ENCODE data around the gene FBXO47.
A peak's percentile ranks its signal among the peaks of the same experiment; 100 is the strongest.
"Not testable (repeated sequence)": the region's sequence is repeated elsewhere in the genome, so short reads cannot be mapped to it uniquely, and the experiment has no call there.

FBXO47 gene

DNA sequence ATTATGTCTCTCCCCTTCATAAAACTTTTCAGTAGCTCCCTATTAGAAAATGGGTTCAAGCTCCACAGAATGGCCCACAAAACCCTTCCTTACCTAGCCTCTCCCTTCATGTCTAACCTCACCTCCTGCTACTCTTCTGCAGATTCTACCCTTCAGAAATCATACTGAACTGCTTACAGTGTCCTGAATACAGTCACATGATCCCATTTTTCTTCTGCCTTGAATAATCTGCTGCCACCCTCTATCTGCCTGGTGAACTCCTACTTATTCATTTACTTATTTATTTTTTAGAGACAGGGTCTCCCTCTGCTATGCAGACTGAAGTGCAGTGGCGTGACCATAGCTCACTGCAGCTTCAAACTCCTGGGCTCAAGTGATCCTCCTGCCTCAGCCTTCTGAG is 26.8 kb downstream of the FBXO47 start:
- in situ Hi-C loops (cut with HindIII; ENCODE audit: low sequenced_read_pairs) = no loop called here

DNA sequence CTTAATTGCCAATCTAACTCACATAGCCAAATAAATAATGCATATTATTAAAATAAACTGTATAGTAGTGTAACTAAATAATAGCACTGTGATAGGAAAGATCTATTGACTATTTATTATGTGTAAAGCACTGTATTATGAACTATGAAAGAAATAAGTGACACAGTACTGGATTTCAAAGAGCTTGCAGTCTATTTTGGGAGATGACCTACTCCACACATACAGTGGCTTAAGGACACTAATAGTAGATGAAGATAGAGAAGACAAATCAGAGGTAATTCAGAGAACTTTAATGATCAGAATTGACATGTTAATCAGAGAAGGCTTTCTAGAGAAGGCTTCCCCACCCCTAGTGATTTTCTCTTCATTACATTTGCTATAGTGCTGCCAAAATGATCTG is 27.2 kb downstream of the FBXO47 start:
- in situ Hi-C loops (cut with HindIII; ENCODE audit: low sequenced_read_pairs) = no loop called here
- no peak overlapping the region for H3K4me3 ChIP-seq (ENCODE audit: low read depth, low read length)
- TF ChIP-seq, protein P1, sequence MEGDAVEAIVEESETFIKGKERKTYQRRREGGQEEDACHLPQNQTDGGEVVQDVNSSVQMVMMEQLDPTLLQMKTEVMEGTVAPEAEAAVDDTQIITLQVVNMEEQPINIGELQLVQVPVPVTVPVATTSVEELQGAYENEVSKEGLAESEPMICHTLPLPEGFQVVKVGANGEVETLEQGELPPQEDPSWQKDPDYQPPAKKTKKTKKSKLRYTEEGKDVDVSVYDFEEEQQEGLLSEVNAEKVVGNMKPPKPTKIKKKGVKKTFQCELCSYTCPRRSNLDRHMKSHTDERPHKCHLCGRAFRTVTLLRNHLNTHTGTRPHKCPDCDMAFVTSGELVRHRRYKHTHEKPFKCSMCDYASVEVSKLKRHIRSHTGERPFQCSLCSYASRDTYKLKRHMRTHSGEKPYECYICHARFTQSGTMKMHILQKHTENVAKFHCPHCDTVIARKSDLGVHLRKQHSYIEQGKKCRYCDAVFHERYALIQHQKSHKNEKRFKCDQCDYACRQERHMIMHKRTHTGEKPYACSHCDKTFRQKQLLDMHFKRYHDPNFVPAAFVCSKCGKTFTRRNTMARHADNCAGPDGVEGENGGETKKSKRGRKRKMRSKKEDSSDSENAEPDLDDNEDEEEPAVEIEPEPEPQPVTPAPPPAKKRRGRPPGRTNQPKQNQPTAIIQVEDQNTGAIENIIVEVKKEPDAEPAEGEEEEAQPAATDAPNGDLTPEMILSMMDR (IDR thresholded peaks at IDR 0.05; ENCODE audit: low read depth, low read length) = no peak
- DNase-seq (ENCODE audit: low read depth, low spot score) = no peak

More for the DNA sequence above, 26.8 kb downstream of the FBXO47 start:
- TF ChIP-seq, protein P1 (IDR thresholded peaks at IDR 0.05; ENCODE audit: low read depth, low read length) = no peak
- no peak for DNase-seq (ENCODE audit: low read depth, low spot score)
- no peak overlapping the region for H3K4me3 ChIP-seq (ENCODE audit: low read depth, low read length)

DNA sequence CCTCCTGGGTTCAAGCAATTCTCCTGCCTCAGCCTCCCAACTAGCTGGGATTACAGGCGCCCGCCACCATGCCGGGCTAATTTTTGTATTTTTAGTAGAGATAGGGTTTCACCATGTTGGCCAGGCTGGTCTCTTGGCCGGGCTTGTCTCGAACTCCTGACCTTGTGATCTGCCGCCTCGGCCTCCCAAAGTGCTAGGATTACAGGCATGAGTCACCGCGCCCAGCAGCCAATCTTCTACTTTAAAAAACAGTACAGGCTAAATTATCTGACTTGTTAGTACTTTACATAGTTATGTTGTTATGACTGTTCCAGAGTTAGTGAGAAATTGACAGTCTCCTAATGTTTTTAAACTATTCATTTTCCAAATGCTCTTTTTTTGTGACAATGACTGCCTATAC is 33.2 kb downstream of the FBXO47 start:
- H3K4me3 ChIP-seq (ENCODE audit: low read depth, low read length); in situ Hi-C loops (cut with HindIII; ENCODE audit: low sequenced_read_pairs); DNase-seq (ENCODE audit: low read depth, low spot score): not testable (repeated sequence)

DNA sequence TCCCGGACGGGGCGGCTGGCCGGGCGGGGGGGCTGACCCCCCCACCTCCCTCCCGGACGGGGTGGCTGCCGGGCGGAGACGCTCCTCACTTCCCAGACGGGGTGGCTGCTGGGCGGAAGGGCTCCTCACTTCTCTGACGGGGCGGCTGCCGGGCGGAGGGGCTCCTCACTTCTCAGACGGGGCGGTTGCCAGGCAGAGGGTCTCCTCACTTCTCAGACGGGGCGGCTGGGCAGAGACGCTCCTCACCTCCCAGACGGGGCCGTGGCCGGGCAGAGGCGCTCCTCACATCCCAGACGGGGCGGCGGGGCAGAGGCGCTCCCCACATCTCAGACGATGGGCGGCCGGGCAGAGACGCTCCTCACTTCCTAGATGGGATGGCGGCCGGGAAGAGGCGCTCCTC is 36.4 kb downstream of the FBXO47 start:
- in situ Hi-C loops (cut with HindIII; ENCODE audit: low sequenced_read_pairs); DNase-seq (ENCODE audit: low read depth, low spot score); H3K4me3 ChIP-seq (ENCODE audit: low read depth, low read length): not testable (repeated sequence)

DNA sequence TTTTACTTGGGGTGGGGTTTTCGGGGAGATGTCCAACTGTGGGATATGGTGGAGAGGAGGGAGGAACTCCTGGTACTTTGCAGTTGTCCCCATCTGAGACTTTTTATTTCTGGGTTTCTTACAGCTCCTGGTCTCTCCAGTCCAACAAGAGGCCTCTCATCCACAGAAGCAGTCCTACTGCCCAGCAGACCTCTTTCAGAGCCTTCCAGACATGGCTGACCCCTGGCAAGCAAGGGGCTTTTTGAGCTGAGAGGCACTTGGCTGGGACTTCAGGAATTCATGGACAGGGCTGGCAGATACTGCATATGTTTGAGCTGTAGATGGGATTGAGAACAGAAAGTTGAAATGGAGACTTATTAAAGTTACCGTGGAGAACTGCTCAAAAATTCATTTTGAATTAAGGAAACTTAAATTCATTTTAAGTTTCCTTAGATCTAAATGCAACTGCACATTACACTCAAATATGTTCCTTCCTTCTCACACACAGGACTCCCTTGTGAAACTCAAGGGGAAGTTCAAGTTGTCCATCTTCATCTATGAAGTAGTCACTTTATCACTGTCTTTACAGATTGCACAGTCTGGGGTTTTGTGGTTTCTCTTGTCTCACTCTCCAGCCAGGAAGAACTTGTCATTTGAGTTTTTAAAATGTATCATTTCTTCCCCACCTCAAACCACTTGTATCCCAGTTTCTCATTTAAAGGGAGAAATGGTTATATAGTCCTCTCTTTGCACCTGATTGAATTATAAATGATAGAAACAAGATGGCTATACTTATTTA is 40.7 kb downstream of the FBXO47 start:
- no peak overlapping the region for H3K4me3 ChIP-seq (ENCODE audit: low read depth, low read length)
- no peak for DNase-seq (ENCODE audit: low read depth, low spot score)
- TF ChIP-seq, protein P1 (IDR thresholded peaks at IDR 0.05; ENCODE audit: low read depth, low read length) = no peak
- in situ Hi-C loops (cut with HindIII; ENCODE audit: low sequenced_read_pairs) = no loop called here

GRCh38 chr17:38925263-38925995 is 41.8 kb downstream of the FBXO47 start, which contains the start of gene LASP1NB:
Gene LASP1NB, plus strand, starts transcription at chr17:38925614.
- in situ Hi-C loops (cut with HindIII; ENCODE audit: low sequenced_read_pairs) = no loop called here
- peak; percentile 42 for DNase-seq (ENCODE audit: low read depth, low spot score)
- H3K4me3 ChIP-seq (ENCODE audit: low read depth, low read length) = peak within 1 kb of the TSS; percentile 22
- TF ChIP-seq, protein P1 (IDR thresholded peaks at IDR 0.05; ENCODE audit: low read depth, low read length) = no peak

GRCh38 chr17:38922538-38923297 is 44.5 kb downstream of the FBXO47 start:
- TF ChIP-seq, protein P1 (IDR thresholded peaks at IDR 0.05; ENCODE audit: low read depth, low read length) = no peak
- peak; percentile 74 for DNase-seq (ENCODE audit: low read depth, low spot score)
- in situ Hi-C loops (cut with HindIII; ENCODE audit: low sequenced_read_pairs) = no loop called here
- no peak overlapping the region for H3K4me3 ChIP-seq (ENCODE audit: low read depth, low read length)

Measured in astrocyte of the spinal cord (primary cell).